Ovary (tissue), 9 donors: ENCODE results near the gene MAGEA9. TPM values are rescaled to one million over a fixed set of nuclear protein-coding genes. Genes with fewer than 3 reads are reported as not detected.
"Not testable (repeated sequence)": the region's sequence is repeated elsewhere in the genome, so short reads cannot be mapped to it uniquely, and the experiment has no call there.

Source experiments
- DNase-seq, 5 donors: peaks; one replicate each; pipeline ENCODE4 v3.0.0-alpha.2; 2019 to 2020
- H3K27ac ChIP-seq, 2 donors: fragments of 200-600 bp; one replicate each; pipeline versions ENCODE4 v1.5.1 to v1.8.0; 2019 to 2022
- H3K27me3 ChIP-seq: fragments of 200-600 bp; one replicate; pipeline ENCODE4 v1.8.0; 2022
- H3K36me3 ChIP-seq: fragments of 200-600 bp; sonication (generic); one replicate; pipeline ENCODE4 v1.5.1; 2019
- H3K4me1 ChIP-seq: one replicate; pipeline ENCODE4 v1.8.1; 2013; ENCODE audit warnings: mild to moderate bottlenecking, moderate library complexity; ENCODE audit not compliant: insufficient read depth
- H3K4me3 ChIP-seq: fragments of 200-600 bp; sonication (generic); one replicate; pipeline ENCODE4 v1.5.1; 2017
- H3K9me3 ChIP-seq, 2 donors: fragments of 200-600 bp in 1 of 2; sonication (generic) in 1 of 2; one replicate each; pipeline versions ENCODE4 v1.5.1 to v1.8.1; 2013 to 2019; ENCODE audit warnings: mild to moderate bottlenecking in 1 of 2, moderate library complexity in 1 of 2
- CTCF ChIP-seq, 3 donors: fragments of 450-650 bp in 2 of 3; fragments of 200-600 bp in 1 of 3; IDR thresholded peaks; one replicate each; pipeline versions ENCODE4 v1.5.1 to v1.8.0; 2016 to 2022; ENCODE audit warnings: antibody characterized with exemption in 3 of 3, mild to moderate bottlenecking in 1 of 3
- EP300 ChIP-seq: sonication (generic); formaldehyde crosslinking; IDR thresholded peaks from one replicate; pipeline ENCODE4 v1.6.1; 2017; ENCODE audit warnings: antibody characterized with exemption
- POLR2A ChIP-seq: fragments of 450-650 bp; IDR thresholded peaks from one replicate; pipeline ENCODE4 v1.6.1; 2017; ENCODE audit warnings: antibody characterized with exemption, mild to moderate bottlenecking, moderate library complexity
- WGBS, 3 donors: extraction: QIAGEN DNeasy Blood & Tissue Kit in 1 of 3; methylation state at CpG; one replicate each; pipeline versions ENCODE4 v1.1.5 to v1.1.7; 2013 to 2017; 5-methylcytosine and 5-hydroxymethylcytosine counted together
- intact Hi-C, 4 donors: fragments of 100-400 bp; cut with DNase I; formaldehyde crosslinking; loops; one replicate each; pipeline versions ENCODE4 v1.11.0 to v1.15.1; 2022 to 2023
- polyA plus RNA-seq, 2 donors: library from polyadenylated mRNA; stranded (reverse); fragments of 200-250 nt in 1 of 2; fragments of 350-450 nt in 1 of 2; fragmentation: Illumina TruSeq in 1 of 2; extraction: RNeasy Lipid Tissue Mini Kit (QIAGEN cat#74804) in 1 of 2; gene quantifications; one replicate each; pipeline ENCODE4 v1.2.3, GENCODE V29; 2013 to 2014
- total RNA-seq, 7 donors: library from RNA; depleted of rRNA in 2 of 7; stranded (reverse); fragments of >200 nt in 2 of 7; fragmentation: NEBNext Ultra II Directional in 3 of 7; extraction: Animal tissue kit (Norgen Biotek cat#: 25700) in 3 of 7; gene quantifications; one replicate each; pipeline versions ENCODE4 v1.1.0 to v1.2.4, GENCODE V29; 2016 to 2023
- donor health status: DM: no; HTN: no; CAD: no; lungs with moderate emphysema.
- donor health status: DM: no; HTN: no; CAD: no.
- donor health status: Bipolar disorder and iron deficiency.
- donor health status: DM: yes; HTN: yes; CAD: no.
- donor health status: DM: no; HTN: no; CAD: no.
- donor health status: DM: yes; HTN: yes; CAD: no.

MAGEA9 gene
- total and polyA plus RNA-seq, 9 donors: not detected

- TF ChIP-seq CTCF (IDR thresholded peaks at IDR 0.05): no peak
- TF ChIP-seq POLR2A: no peak
- TF ChIP-seq EP300: no peak
- no peak for DNase-seq
- H3K4me1 ChIP-seq: no peaks in the 10 kb centered on the region
- H3K27ac ChIP-seq: no peak overlapping the region
- intact Hi-C loops: no loop called here
- no peaks in the 10 kb centered on the region for H3K27me3 ChIP-seq
- H3K4me3 ChIP-seq: no peak overlapping the region
- 77 to 83% (median 79%) methylated on average over 7 of the region's 7 CpGs for WGBS, 3 donors
- no peaks in the 10 kb centered on the region for H3K36me3 ChIP-seq
- H3K9me3 ChIP-seq: no peaks in the 10 kb centered on the region
These were observed 21.9 kb upstream of the MAGEA9 start for GRCh38 chrX:149759824-149760223.

GRCh38 chrX:149760965-149761364, 20.8 kb upstream of the MAGEA9 start:
- DNase-seq: no peak

GRCh38 chrX:149761858-149762674, 19.7 kb upstream of the MAGEA9 start:
- H3K9me3 ChIP-seq, H3K4me1 ChIP-seq, H3K36me3 ChIP-seq, H3K4me3 ChIP-seq, DNase-seq, intact Hi-C loops, H3K27ac ChIP-seq, H3K27me3 ChIP-seq: not testable (repeated sequence)
- 85 to 86% (median 86%) methylated on average over 21 to 22 of the region's 22 CpGs for WGBS, 3 donors

More at GRCh38 chrX:149760965-149761364, 20.8 kb upstream of the MAGEA9 start:
- Histone ChIP-seq H3K9me3 (no peaks in the 10 kb centered on the region), H3K4me3 (no peak overlapping the region), H3K4me1 (no peaks in the 10 kb centered on the region), H3K36me3 (no peaks in the 10 kb centered on the region), H3K27ac (no peak overlapping the region), H3K27me3 (no peaks in the 10 kb centered on the region)
- intact Hi-C loops: no loop called here
- 84 to 97% (median 87%) methylated on average over 3 of the region's 3 CpGs for WGBS, 3 donors
- no peak for TF ChIP-seq CTCF (IDR thresholded peaks at IDR 0.05)
- TF ChIP-seq EP300: no peak
- no peak for TF ChIP-seq POLR2A

- 62 to 74% (median 63%) methylated on average over 10 to 11 of the region's 11 CpGs for WGBS, 3 donors
- Histone ChIP-seq H3K4me1 (no peaks in the 10 kb centered on the region), H3K27me3 (no peaks in the 10 kb centered on the region), H3K4me3 (no peak overlapping the region), H3K9me3 (no peaks in the 10 kb centered on the region), H3K36me3 (no peaks in the 10 kb centered on the region), H3K27ac (no peak overlapping the region)
- TF ChIP-seq CTCF (IDR thresholded peaks at IDR 0.05) (no peak), EP300 (no peak), POLR2A (no peak)
- DNase-seq: no peak
- intact Hi-C loops: no loop called here
These were observed 18.8 kb upstream of the MAGEA9 start for GRCh38 chrX:149762696-149763614.

- H3K27ac ChIP-seq, H3K9me3 ChIP-seq, H3K4me3 ChIP-seq, H3K27me3 ChIP-seq, DNase-seq, intact Hi-C loops, H3K4me1 ChIP-seq, H3K36me3 ChIP-seq: not testable (repeated sequence)
- WGBS, 3 donors: 20 to 90% (median 66%) methylated on average over 1 to 4 of the region's 12 CpGs
These were observed 11.4 kb upstream of the MAGEA9 start for GRCh38 chrX:149770344-149770743.

- H3K9me3 ChIP-seq, H3K27ac ChIP-seq, intact Hi-C loops, H3K4me3 ChIP-seq, H3K27me3 ChIP-seq, DNase-seq, H3K4me1 ChIP-seq, H3K36me3 ChIP-seq: not testable (repeated sequence)
- no CpG with 5 or more reads among the region's 9 CpGs for WGBS, 3 donors
These were observed 8.7 kb upstream of the MAGEA9 start for GRCh38 chrX:149773026-149773425.

- H3K4me1 ChIP-seq, H3K9me3 ChIP-seq, H3K4me3 ChIP-seq, H3K27ac ChIP-seq, H3K36me3 ChIP-seq, H3K27me3 ChIP-seq, intact Hi-C loops, DNase-seq: not testable (repeated sequence)
- WGBS, 3 donors: no CpG with 5 or more reads among the region's 17 CpGs
These were observed 8.0 kb upstream of the MAGEA9 start, which contains the start of gene HSFX1 for GRCh38 chrX:149773768-149774167. Gene HSFX1, plus strand, starts transcription at chrX:149774068. Its CDS starts 614 bp downstream, at chrX:149774682.

- H3K4me3 ChIP-seq, H3K36me3 ChIP-seq, H3K27me3 ChIP-seq, H3K4me1 ChIP-seq, intact Hi-C loops, H3K27ac ChIP-seq, H3K9me3 ChIP-seq, DNase-seq: not testable (repeated sequence)
- no CpG with 5 or more reads among the region's 7 CpGs for WGBS, 3 donors
These were observed 3.7 kb upstream of the MAGEA9 start for GRCh38 chrX:149777999-149778398.
